NCI-H2107 (cell line): Measurements from ENCODE around the gene NDE1.
A peak's percentile ranks its signal among the peaks of the same experiment; 100 is the strongest.

ENCODE experiments used
- DNase-seq: peaks from one replicate; lab custom pipeline; 2025; lab: John Stamatoyannopoulos, UW

The NDE1 gene

GRCh38 chr16:15737140-15737644 lies 87.1 kb downstream of the NDE1 start:
- no peak for DNase-seq

GRCh38 chr16:15739464-15739863 lies 89.4 kb downstream of the NDE1 start:
- no peak for DNase-seq

- DNase-seq: no peak
Observed at GRCh38 chr16:15739950-15740349, 89.9 kb downstream of the NDE1 start.

- no peak for DNase-seq
Observed at GRCh38 chr16:15741207-15741871, 91.3 kb downstream of the NDE1 start.

GRCh38 chr16:15742716-15743115 lies 92.7 kb downstream of the NDE1 start:
- DNase-seq: no peak

- no peak for DNase-seq
Observed at GRCh38 chr16:15743657-15744056, 93.6 kb downstream of the NDE1 start.

- no peak for DNase-seq
Observed at GRCh38 chr16:15746332-15746731, 96.3 kb downstream of the NDE1 start.

- no peak for DNase-seq
Observed at GRCh38 chr16:15747937-15748336, 97.9 kb downstream of the NDE1 start.

- no peak for DNase-seq
Observed at GRCh38 chr16:15748654-15749053, 98.6 kb downstream of the NDE1 start.

GRCh38 chr16:15749371-15749770 lies 99.3 kb downstream of the NDE1 start:
- DNase-seq: no peak

- no peak for DNase-seq
Observed at GRCh38 chr16:15749985-15750384, 99.9 kb downstream of the NDE1 start.

GRCh38 chr16:15751940-15752339 lies 101.9 kb downstream of the NDE1 start:
- no peak for DNase-seq

- no peak for DNase-seq
Observed at GRCh38 chr16:15752717-15753488, 102.9 kb downstream of the NDE1 start.

GRCh38 chr16:15754821-15755534 lies 104.9 kb downstream of the NDE1 start:
- no peak for DNase-seq

- no peak for DNase-seq
Observed at GRCh38 chr16:15757077-15757386, 107.0 kb downstream of the NDE1 start.

GRCh38 chr16:15757630-15758251 lies 107.7 kb downstream of the NDE1 start:
- no peak for DNase-seq

GRCh38 chr16:15759070-15759469 lies 109.0 kb downstream of the NDE1 start:
- no peak for DNase-seq

GRCh38 chr16:15760129-15760528 lies 110.1 kb downstream of the NDE1 start:
- no peak for DNase-seq

GRCh38 chr16:15764112-15764511 lies 114.1 kb downstream of the NDE1 start:
- DNase-seq: no peak

GRCh38 chr16:15765116-15765515 lies 115.1 kb downstream of the NDE1 start:
- no peak for DNase-seq

- peak; percentile 84 for DNase-seq
Observed at GRCh38 chr16:15765880-15766279, 115.8 kb downstream of the NDE1 start.

GRCh38 chr16:15766918-15767317 lies 116.9 kb downstream of the NDE1 start:
- no peak for DNase-seq

- DNase-seq: no peak
Observed at GRCh38 chr16:15768201-15768600, 118.2 kb downstream of the NDE1 start.
